ENCODE data around the gene TRIP6. TPM values are rescaled to one million over a fixed set of nuclear protein-coding genes. Genes with fewer than 3 reads are reported as not detected.

TRIP6 gene
- total and polyA plus RNA-seq, 8 donors, result 24.1 to 57.6 (median 34.5) TPM

DNA sequence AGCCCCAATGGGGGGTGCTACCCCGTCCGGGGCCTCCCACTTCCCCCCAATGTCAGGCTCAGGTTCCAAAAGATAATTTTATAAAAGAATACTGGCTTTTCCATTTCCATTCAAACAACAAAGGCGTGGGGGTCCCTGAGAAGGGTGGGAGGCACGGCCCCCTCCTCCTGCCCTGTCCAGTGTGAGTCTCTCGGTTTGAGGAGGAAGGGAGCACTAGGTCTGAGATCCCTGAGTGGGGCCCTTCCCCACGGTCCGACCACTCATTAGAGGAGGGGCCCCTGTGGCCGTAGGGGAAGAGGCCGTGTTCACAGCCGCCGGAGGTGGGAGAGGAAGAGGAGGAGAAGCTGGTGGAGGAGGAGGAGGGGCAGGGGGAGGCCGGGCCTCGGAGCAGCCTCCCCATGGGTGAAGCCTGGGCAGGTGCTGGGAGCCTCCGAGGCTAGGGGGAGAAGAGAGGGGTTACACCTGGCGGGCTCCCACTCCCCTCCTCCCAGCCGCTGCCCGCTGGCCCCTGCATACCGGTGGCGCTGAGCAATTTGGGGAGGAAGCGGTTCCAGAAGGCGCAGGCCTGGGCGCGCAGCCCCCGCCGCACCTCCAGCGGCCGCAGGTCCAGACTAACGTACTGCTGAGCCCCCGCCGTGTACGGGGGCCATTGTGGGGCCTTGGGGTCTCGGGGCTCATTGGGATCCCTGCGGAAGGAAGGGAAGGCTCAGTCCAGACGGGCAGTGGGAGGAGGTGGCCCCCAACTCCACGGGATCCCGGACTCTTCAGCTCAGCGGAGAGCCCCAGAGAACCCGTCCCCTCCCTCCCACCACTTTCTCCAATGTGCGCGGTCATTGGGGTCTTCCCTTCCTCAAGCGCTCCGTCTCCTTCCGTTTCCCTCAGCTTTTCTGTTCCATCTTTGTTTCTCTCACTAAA lies 23.7 kb downstream of the TRIP6 start:
- WGBS, 2 donors, result 42 to 50% methylated on average over 36 to 43 of the region's 43 CpGs
- H3K4me3 ChIP-seq, result peak overlapping the region in 3 of 4 donors; percentile 48 to 73 (median 62)
- H3K27me3 ChIP-seq, result no peaks in the 10 kb centered on the region
- TF ChIP-seq, protein P1, sequence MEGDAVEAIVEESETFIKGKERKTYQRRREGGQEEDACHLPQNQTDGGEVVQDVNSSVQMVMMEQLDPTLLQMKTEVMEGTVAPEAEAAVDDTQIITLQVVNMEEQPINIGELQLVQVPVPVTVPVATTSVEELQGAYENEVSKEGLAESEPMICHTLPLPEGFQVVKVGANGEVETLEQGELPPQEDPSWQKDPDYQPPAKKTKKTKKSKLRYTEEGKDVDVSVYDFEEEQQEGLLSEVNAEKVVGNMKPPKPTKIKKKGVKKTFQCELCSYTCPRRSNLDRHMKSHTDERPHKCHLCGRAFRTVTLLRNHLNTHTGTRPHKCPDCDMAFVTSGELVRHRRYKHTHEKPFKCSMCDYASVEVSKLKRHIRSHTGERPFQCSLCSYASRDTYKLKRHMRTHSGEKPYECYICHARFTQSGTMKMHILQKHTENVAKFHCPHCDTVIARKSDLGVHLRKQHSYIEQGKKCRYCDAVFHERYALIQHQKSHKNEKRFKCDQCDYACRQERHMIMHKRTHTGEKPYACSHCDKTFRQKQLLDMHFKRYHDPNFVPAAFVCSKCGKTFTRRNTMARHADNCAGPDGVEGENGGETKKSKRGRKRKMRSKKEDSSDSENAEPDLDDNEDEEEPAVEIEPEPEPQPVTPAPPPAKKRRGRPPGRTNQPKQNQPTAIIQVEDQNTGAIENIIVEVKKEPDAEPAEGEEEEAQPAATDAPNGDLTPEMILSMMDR (IDR thresholded peaks at IDR 0.05), result no peak
- H3K9me3 ChIP-seq, result no peaks in the 10 kb centered on the region
- H3K27ac ChIP-seq, result peak overlapping the region; percentile 75 to 94 (median 84)
- DNase-seq (peak in 3 of 6 donors; percentile 17 to 79 (median 55)), ATAC-seq (no peak), FAIRE-seq (no peak)
- intact Hi-C loops (cut with DNase I), result loop anchor here in 2 of 3 donors (5.0 to 10.0 kb wide), 2 partner anchors 171 to 174 kb away; no protein-coding TSS in a partner anchor
- peaks cover 0 to 19% (median 6%) of the 10 kb centered on the region in 3 donors for H3K36me3 ChIP-seq
- peaks cover 5 to 16% (median 10%) of the 10 kb centered on the region in 3 donors for H3K4me1 ChIP-seq

DNA sequence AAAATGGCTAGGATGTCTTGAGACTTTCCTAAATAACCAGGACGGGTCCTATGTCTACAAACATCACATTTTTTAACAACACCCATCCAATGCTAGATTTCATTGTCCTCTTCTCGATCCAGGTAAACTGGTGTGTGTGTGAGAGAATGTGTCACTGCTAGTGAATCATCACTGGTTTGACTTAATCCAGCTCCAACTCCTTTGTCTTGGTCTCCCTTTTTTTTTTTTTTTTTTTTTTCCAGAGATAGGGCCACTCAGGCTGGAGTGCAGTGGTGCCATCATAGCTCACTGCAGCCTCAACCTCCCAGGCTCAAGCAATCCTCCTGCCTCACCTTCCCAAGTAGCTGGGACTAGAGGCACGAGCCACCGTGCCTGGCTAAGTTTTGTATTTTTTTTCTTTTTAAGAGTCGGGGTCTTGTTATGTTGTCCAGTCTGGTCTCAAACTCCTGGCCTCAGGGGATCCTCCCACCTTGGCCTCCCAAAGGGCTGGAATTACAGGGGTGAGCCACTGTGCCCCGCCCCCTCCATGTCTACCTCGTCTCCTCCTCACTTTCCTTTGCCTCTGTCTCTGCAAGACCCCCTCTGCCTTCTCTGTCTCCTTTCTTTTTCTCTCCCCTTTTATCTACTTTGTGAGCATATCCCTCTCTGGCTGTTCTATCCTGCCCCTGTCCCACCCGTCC lies 24.5 kb downstream of the TRIP6 start:
- 78 to 80% methylated on average over 8 of the region's 8 CpGs for WGBS, 2 donors
- H3K4me1 ChIP-seq, result peaks cover 5 to 21% (median 10%) of the 10 kb centered on the region in 3 donors
- FAIRE-seq (no peak), ATAC-seq (no peak), DNase-seq (no peak)
- H3K27ac ChIP-seq, result no peak overlapping the region
- H3K27me3 ChIP-seq, result no peaks in the 10 kb centered on the region
- peaks cover 0 to 11% (median 0%) of the 10 kb centered on the region in 3 donors for H3K36me3 ChIP-seq
- no peaks in the 10 kb centered on the region for H3K9me3 ChIP-seq
- intact Hi-C loops (cut with DNase I), result loop anchor here in 2 of 3 donors (5.0 to 10.0 kb wide), 2 partner anchors 171 to 173 kb away; no protein-coding TSS in a partner anchor
- TF ChIP-seq, protein P1 (IDR thresholded peaks at IDR 0.05), result no peak
- no peak overlapping the region for H3K4me3 ChIP-seq

DNA sequence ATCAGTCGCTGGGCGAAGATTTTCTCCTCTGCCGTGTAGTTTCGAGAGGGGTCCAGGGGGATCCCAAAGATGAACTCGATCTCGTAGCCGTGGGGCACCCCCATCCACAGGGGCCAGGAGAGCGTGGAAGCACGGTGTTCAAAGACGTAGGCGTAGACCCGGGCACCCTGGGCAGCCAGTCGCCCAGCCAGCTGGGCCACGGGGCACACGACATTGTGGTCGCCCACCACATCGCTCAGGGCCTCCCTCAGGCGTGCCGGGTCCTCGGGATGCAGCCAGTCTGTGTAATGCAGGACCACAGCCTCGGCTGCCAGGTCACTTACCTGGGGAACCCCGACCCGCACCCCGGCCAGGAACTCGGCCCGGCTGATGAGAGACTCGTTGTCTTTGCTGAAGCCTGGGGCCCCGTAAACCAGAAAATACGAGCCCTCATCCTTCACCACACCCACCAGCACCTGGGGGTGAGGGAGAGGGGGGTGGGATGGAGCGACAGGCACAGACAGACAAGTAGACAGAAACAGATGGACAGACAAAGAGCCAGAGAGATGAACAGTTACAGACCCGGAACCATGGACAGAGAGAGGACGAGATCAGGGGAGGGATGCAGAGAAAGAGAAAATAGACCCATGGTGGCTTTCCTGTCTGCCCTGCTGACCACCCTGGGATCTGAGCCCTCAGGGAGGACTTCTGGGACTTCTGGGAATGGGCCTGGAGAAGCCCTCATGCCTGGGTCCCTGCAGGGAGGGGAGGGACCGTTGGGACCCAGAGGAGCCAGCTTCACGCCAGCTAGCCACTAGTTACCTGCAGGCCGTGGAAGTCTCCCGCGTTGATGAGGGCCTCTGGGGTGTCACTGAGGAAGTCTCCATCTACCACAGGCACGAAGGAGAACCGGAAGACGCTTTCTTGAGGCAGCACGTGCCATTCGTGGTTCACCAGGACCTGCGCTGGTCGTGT lies 25.5 kb downstream of the TRIP6 start:
- Histone ChIP-seq H3K27ac (no peak overlapping the region), H3K4me3 (no peak overlapping the region), H3K9me3 (no peaks in the 10 kb centered on the region), H3K27me3 (no peaks in the 10 kb centered on the region), H3K36me3 (peaks cover 0 to 1% (median 0%) of the 10 kb centered on the region in 3 donors), H3K4me1 (peaks cover 5 to 19% (median 10%) of the 10 kb centered on the region in 3 donors)
- DNase-seq (peak in 1 of 6 donors; percentile 42), FAIRE-seq (no peak), ATAC-seq (no peak)
- TF ChIP-seq, protein P1 (IDR thresholded peaks at IDR 0.05), result no peak
- intact Hi-C loops (cut with DNase I), result loop anchor here in 2 of 3 donors (5.0 to 10.0 kb wide), 2 partner anchors 170 to 172 kb away; no protein-coding TSS in a partner anchor
- 85 to 90% methylated on average over 43 to 44 of the region's 44 CpGs for WGBS, 2 donors

DNA sequence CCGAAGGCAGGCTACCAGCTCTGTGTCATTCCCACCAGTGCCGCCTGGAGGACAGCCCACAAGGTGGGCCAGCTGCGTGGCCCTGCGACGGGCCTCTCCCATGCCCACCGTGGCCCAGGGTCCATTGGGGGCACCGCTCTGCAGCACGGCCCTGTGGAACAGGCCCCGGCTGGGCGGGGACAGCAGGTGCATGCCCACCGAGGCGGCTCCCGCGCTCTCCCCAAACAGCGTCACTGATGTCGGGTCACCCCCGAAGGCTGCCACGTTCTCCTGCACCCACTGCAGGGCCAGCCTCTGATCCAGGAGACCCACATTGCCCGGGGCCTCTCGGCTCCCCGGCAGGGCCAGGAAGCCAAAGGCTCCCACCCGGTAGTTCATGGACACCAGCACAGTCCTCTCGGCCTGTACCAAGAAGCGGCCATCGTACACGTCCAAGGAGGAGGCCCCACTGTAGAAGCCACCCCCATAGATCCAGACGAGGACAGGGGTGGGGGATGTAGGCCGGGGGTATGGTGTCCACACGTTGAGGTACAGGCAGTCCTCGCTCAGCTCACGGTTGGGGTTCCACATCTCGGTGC lies 26.2 kb downstream of the TRIP6 start:
- no peak for ATAC-seq
- peak in 2 of 6 donors; percentile 49 to 81 for DNase-seq

More for the DNA sequence above, 26.2 kb downstream of the TRIP6 start:
- no peaks in the 10 kb centered on the region for H3K9me3 ChIP-seq
- H3K27ac ChIP-seq, result no peak overlapping the region
- H3K4me3 ChIP-seq, result no peak overlapping the region
- 85 to 92% methylated on average over 31 to 32 of the region's 32 CpGs for WGBS, 2 donors
- TF ChIP-seq, protein P1 (IDR thresholded peaks at IDR 0.05), result no peak
- H3K27me3 ChIP-seq, result no peaks in the 10 kb centered on the region
- intact Hi-C loops (cut with DNase I), result loop anchor here in 2 of 3 donors (5.0 to 10.0 kb wide), 2 partner anchors 169 to 171 kb away; no protein-coding TSS in a partner anchor
- no peak for FAIRE-seq
- no peaks in the 10 kb centered on the region for H3K36me3 ChIP-seq
- H3K4me1 ChIP-seq, result peaks cover 5 to 13% (median 7%) of the 10 kb centered on the region in 3 donors
